Pancreas (tissue), 10 donors: Measurements from ENCODE around the gene HIVEP3. TPM values are rescaled to one million over a fixed set of nuclear protein-coding genes. Genes with fewer than 3 reads are reported as not detected.

Experiments
- ATAC-seq, 4 donors: fragments of 200-7000 bp; cut with Tn5 transposase; one replicate each; pipeline versions ENCODE4 v1.8.0 to v1.9.1; 2020; ENCODE audit warnings: mild to moderate bottlenecking in 4 of 4, moderate library complexity in 4 of 4
- DNase-seq, 6 donors: peaks; one replicate each; pipeline ENCODE4 v3.0.0-alpha.2; 2020
- FAIRE-seq: peaks from 2 replicates; lab custom pipeline; 2012; peaks lifted over from hg19 to GRCh38; lab: Jason Lieb, UNC
- H3K27ac ChIP-seq, 4 donors: fragments of 200-600 bp; sonication (generic); 1 replicate in 3 of 4; 2 replicates in 1 of 4; pipeline versions ENCODE4 v1.5.0 to v1.8.0; 2020
- H3K27me3 ChIP-seq, 4 donors: fragments of 200-600 bp; one replicate each; pipeline ENCODE4 v1.8.0; 2021
- H3K36me3 ChIP-seq, 3 donors: fragments of 200-600 bp; sonication (generic) in 1 of 3; one replicate each; pipeline versions ENCODE4 v1.5.0 to v1.8.0; 2020 to 2021
- H3K4me1 ChIP-seq, 3 donors: fragments of 200-600 bp; one replicate each; pipeline ENCODE4 v1.8.0; 2021
- H3K4me3 ChIP-seq, 4 donors: fragments of 200-600 bp; sonication (generic) in 2 of 4; one replicate each; pipeline versions ENCODE4 v1.5.0 to v1.8.0; 2020 to 2021
- H3K9me3 ChIP-seq, 4 donors: fragments of 200-600 bp; one replicate each; pipeline ENCODE4 v1.8.0; 2021
- CTCF ChIP-seq, 4 donors: fragments of 200-600 bp; sonication (generic) in 3 of 4; IDR thresholded peaks; one replicate each; pipeline versions ENCODE4 v1.5.0 to v1.8.0; 2021; ENCODE audit warnings: antibody characterized with exemption in 4 of 4
- WGBS, 2 donors: extraction: QIAGEN DNeasy Blood & Tissue Kit; methylation state at CpG; one replicate each; pipeline ENCODE4 v1.1.7; 2013; 5-methylcytosine and 5-hydroxymethylcytosine counted together
- intact Hi-C, 3 donors: fragments of 100-400 bp; cut with DNase I; formaldehyde crosslinking; loops; one replicate each; pipeline versions ENCODE4 v1.11.1 to v1.14.2; 2022
- polyA plus RNA-seq, 2 donors: library from polyadenylated mRNA; stranded (reverse); fragments of 200-250 nt; gene quantifications; one replicate each; pipeline ENCODE4 v1.2.3, GENCODE V29; 2013
- total RNA-seq, 6 donors: library from RNA; stranded (reverse); fragmentation: NEBNext Ultra II Directional in 4 of 6; extraction: Animal tissue kit (Norgen Biotek cat#: 25700) in 4 of 6; gene quantifications; one replicate each; pipeline versions ENCODE4 v1.2.1 to v1.2.4, GENCODE V29; 2021 to 2023
- donor health status: healthy with polysubstance abuse.
- donor health status: DM: no; HTN: no; CAD: no; lungs with moderate emphysema.
- donor health status: DM: no; HTN: no; CAD: no.
- donor health status: control.
- donor health status: control.
- donor health status: Bipolar disorder and iron deficiency.
- donor health status: DM: yes; HTN: yes; CAD: no.
- donor health status: DM: no; HTN: no; CAD: no.
- donor health status: DM: no; HTN: no; CAD: no.
- donor health status: DM: yes; HTN: yes; CAD: no.

Gene HIVEP3
- total and polyA plus RNA-seq, 8 donors: 2.7 to 5.0 (median 3.1) TPM

- FAIRE-seq: no peak
- no peak for TF ChIP-seq CTCF (IDR thresholded peaks at IDR 0.05)
- 74 to 75% methylated on average over 8 of the region's 8 CpGs for WGBS, 2 donors
Observed at GRCh38 chr1:41840592-41841246, 78.0 kb downstream of the HIVEP3 start.

GRCh38 chr1:41838266-41838665 is 80.5 kb downstream of the HIVEP3 start:
- no peaks in the 10 kb centered on the region for H3K27me3 ChIP-seq
- no peaks in the 10 kb centered on the region for H3K36me3 ChIP-seq
- H3K4me3 ChIP-seq: no peak overlapping the region
- DNase-seq: no peak
- no peak for ATAC-seq
- TF ChIP-seq CTCF (IDR thresholded peaks at IDR 0.05): no peak
- FAIRE-seq: no peak
- intact Hi-C loops: no loop called here
- H3K4me1 ChIP-seq: no peaks in the 10 kb centered on the region
- WGBS, 2 donors: 93% methylated on average over 6 of the region's 6 CpGs
- H3K9me3 ChIP-seq: no peaks in the 10 kb centered on the region
- H3K27ac ChIP-seq: no peak overlapping the region

More at GRCh38 chr1:41840592-41841246, 78.0 kb downstream of the HIVEP3 start:
- H3K4me1 ChIP-seq: no peaks in the 10 kb centered on the region
- no peaks in the 10 kb centered on the region for H3K9me3 ChIP-seq
- intact Hi-C loops: no loop called here
- H3K36me3 ChIP-seq: no peaks in the 10 kb centered on the region
- H3K27ac ChIP-seq: no peak overlapping the region
- no peak for DNase-seq
- H3K27me3 ChIP-seq: no peaks in the 10 kb centered on the region
- no peak overlapping the region for H3K4me3 ChIP-seq
- no peak for ATAC-seq

- no peak for ATAC-seq
- 96 to 100% methylated on average over 1 of the region's 1 CpG for WGBS, 2 donors
- TF ChIP-seq CTCF (IDR thresholded peaks at IDR 0.05): no peak
Observed at GRCh38 chr1:41837691-41838090, 81.0 kb downstream of the HIVEP3 start.

GRCh38 chr1:41835485-41835884 is 83.2 kb downstream of the HIVEP3 start:
- DNase-seq (no peak), ATAC-seq (no peak), FAIRE-seq (no peak)
- H3K9me3 ChIP-seq: no peaks in the 10 kb centered on the region
- no peak for TF ChIP-seq CTCF (IDR thresholded peaks at IDR 0.05)
- H3K4me3 ChIP-seq: no peak overlapping the region
- no peaks in the 10 kb centered on the region for H3K4me1 ChIP-seq
- no peaks in the 10 kb centered on the region for H3K27me3 ChIP-seq
- intact Hi-C loops: no loop called here
- no peaks in the 10 kb centered on the region for H3K36me3 ChIP-seq
- WGBS, 2 donors: 97 to 99% methylated on average over 5 of the region's 5 CpGs
- no peak overlapping the region for H3K27ac ChIP-seq

More at GRCh38 chr1:41837691-41838090, 81.0 kb downstream of the HIVEP3 start:
- no peaks in the 10 kb centered on the region for H3K4me1 ChIP-seq
- no peaks in the 10 kb centered on the region for H3K36me3 ChIP-seq
- FAIRE-seq: no peak
- H3K4me3 ChIP-seq: no peak overlapping the region
- H3K27me3 ChIP-seq: no peaks in the 10 kb centered on the region
- no peak overlapping the region for H3K27ac ChIP-seq
- H3K9me3 ChIP-seq: no peaks in the 10 kb centered on the region
- intact Hi-C loops: no loop called here
- no peak for DNase-seq

GRCh38 chr1:41833519-41834000 is 85.2 kb downstream of the HIVEP3 start:
- FAIRE-seq (no peak), DNase-seq (no peak), ATAC-seq (no peak)
- no peaks in the 10 kb centered on the region for H3K27me3 ChIP-seq
- intact Hi-C loops: no loop called here
- WGBS, 2 donors: 86 to 92% methylated on average over 5 of the region's 5 CpGs
- H3K9me3 ChIP-seq: no peaks in the 10 kb centered on the region
- no peak for TF ChIP-seq CTCF (IDR thresholded peaks at IDR 0.05)
- no peaks in the 10 kb centered on the region for H3K36me3 ChIP-seq
- no peak overlapping the region for H3K4me3 ChIP-seq
- no peak overlapping the region for H3K27ac ChIP-seq
- no peaks in the 10 kb centered on the region for H3K4me1 ChIP-seq
